ENCODE measurements around the gene LDAH. TPM values are rescaled to one million over a fixed set of nuclear protein-coding genes. Genes with fewer than 3 reads are reported as not detected.
"Not testable (repeated sequence)": the region's sequence is repeated elsewhere in the genome, so short reads cannot be mapped to it uniquely, and the experiment has no call there.

The LDAH gene
- total RNA-seq, 2 experiments from 2014 or later: 27.0 to 32.8 TPM

DNA sequence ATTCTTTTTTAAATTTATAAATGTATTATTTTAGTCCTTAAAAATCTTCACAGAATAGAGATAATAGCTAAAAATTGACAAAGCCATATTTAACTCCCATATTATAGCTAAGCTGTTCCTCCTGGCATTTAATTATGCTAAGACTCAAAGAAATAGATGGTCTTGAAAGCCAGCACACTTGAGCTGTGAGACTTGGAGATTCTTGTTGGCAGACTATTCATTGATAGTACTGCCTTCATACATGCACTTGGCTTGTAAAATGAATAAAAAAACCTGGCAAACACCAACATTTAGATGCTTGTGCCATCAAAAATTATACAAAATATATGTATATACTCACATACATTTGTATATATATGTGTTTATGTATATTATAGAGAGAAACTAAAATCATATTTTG lies 9.7 kb upstream of the LDAH start:
- Mint-ChIP-seq H3K4me1 (no peaks in the 10 kb centered on the region), H3K27ac (no peak overlapping the region), H3K4me3 (no peak overlapping the region), H3K27me3 (peaks cover 34% of the 10 kb centered on the region), H3K36me3 (ENCODE audit: low read depth) (no peaks in the 10 kb centered on the region), H3K9me3 (ENCODE audit: low read depth) (no peaks in the 10 kb centered on the region)
- ATAC-seq (no peak), DNase-seq (no peak)
- ChIA-PET CTCF (no interaction called here), POLR2A (no interaction called here)
- intact Hi-C loops (cut with DNase I, micrococcal nuclease): no loop called here

DNA sequence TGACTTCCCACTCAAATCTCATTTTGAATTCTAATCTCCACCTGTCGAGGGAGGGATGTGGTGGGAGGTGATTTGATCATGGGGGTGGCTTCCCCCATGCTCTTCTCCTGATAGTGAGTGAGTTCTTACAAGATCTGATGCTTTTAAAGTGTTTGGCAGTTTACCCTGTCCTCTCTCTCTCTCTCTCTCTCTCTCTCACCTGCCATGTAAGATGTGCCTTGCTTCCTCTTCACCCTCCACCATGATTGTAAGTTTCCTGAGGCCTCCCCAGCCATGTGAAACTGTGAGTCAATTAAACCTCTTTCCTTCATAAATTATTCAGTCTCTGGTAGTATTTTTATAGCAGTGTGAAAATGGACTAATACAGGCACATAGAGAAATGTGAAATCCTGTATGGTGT lies 7.0 kb upstream of the LDAH start:
- no peak overlapping the region for H3K4me3 Mint-ChIP-seq
- POLR2A ChIA-PET: no interaction called here
- no peaks in the 10 kb centered on the region for H3K9me3 Mint-ChIP-seq (ENCODE audit: low read depth)
- H3K27ac Mint-ChIP-seq: no peak overlapping the region
- no peaks in the 10 kb centered on the region for H3K36me3 Mint-ChIP-seq (ENCODE audit: low read depth)
- H3K4me1 Mint-ChIP-seq: no peaks in the 10 kb centered on the region
- no peak for DNase-seq
- no peak for ATAC-seq
- peaks cover 22% of the 10 kb centered on the region for H3K27me3 Mint-ChIP-seq
- CTCF ChIA-PET: no interaction called here
- intact Hi-C loops (cut with DNase I, micrococcal nuclease): loop anchor here in 1 of 2 experiments (10.0 kb wide), 2 partner anchors 165 to 465 kb away; partner anchors contain the start of gene GDF7

DNA sequence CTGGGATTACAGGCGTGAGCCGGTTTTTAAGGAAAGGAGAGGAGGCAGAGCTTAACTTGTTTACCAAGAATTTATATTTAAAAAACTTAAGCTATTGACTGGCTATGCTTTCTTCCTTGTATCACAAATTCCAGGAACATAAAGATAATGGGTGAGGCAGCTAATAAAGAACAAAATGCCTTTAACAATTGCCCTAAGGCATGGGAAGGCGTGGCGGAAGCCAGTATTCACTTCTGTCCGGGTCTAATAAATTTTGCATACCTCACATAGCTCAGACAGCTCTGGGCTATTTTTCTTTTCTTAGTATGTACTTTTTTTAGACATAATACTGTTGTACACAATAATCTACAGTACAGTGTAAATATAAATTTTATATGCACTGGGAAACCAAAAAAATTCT lies 1.0 kb upstream of the LDAH start:
- peaks cover 5% of the 10 kb centered on the region for H3K36me3 Mint-ChIP-seq (ENCODE audit: low read depth)
- no peak overlapping the region for H3K27ac Mint-ChIP-seq
- no peak for ATAC-seq
- no peaks in the 10 kb centered on the region for H3K9me3 Mint-ChIP-seq (ENCODE audit: low read depth)
- H3K4me3 Mint-ChIP-seq: no peak overlapping the region
- intact Hi-C loops (cut with DNase I, micrococcal nuclease): loop anchor here (2.0 to 10.0 kb wide), 10 partner anchors 45 to 1475 kb away; partner anchors contain the start of genes GDF7 (in 2 of the 2), LAPTM4A (in 1 of the 2), PUM2 (in 1 of the 2) and RHOB (in 1 of the 2)
- no peak for DNase-seq
- no peaks in the 10 kb centered on the region for H3K27me3 Mint-ChIP-seq
- POLR2A ChIA-PET: no interaction called here
- CTCF ChIA-PET: interaction anchor here (1.2 kb wide), 1 partner anchor 158 kb away, joined by 4 read pairs; no protein-coding TSS in a partner anchor
- H3K4me1 Mint-ChIP-seq: peaks cover 17% of the 10 kb centered on the region

DNA sequence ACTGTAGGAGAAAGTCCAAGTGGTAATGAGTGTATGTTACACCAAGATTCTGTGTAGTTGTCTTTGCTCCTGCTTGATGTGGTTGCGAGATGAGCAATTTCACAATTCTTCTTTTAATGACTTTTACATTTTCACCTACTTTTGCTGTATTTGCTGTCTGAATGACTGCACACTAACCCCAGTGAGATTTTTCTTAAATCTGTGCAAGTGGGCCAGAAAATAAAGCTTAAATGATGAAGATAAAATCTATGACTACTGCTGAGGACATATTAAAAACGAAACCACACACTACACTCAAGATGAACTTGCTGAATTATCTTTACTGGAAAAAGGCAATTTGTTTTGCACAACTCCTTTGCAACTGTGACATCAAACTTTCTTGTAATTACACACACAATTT lies 4.1 kb downstream of the LDAH start:
- CTCF ChIA-PET: interaction anchor here (0.8 to 0.9 kb wide), 2 partner anchors 157 to 167 kb away, joined by 3 to 5 read pairs; partner anchors contain the start of gene HS1BP3
- intact Hi-C loops (cut with DNase I, micrococcal nuclease): loop anchor here in 1 of 2 experiments (1.0 kb wide), 1 partner anchor 454 kb away; no protein-coding TSS in a partner anchor

DNA sequence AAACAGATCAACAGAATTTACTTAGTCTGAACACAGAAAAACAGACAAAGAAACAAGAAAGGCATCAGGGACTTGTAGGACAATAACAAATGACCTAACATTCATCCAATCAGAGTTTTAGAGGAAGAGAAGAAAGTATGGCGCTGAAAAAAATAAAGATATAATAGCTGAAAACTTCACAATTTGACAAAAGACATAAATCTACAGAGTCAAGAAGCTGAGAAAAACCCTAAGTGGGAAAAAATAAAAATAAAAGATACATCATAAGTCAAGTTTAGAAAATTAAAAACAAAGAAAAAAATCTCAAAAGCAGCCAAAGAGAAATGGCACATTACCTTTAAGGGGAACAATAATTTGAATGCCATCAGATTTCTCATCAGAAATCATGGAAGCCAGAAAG lies 7.7 kb downstream of the LDAH start:
- CTCF ChIA-PET: interaction anchor here (0.7 kb wide), 1 partner anchor 29 kb away, joined by 3 read pairs; no protein-coding TSS in a partner anchor
- intact Hi-C loops (cut with DNase I, micrococcal nuclease): no loop called here
- H3K27me3 Mint-ChIP-seq: no peaks in the 10 kb centered on the region
- ATAC-seq (no peak), DNase-seq (no peak)
- H3K36me3 Mint-ChIP-seq (ENCODE audit: low read depth): peaks cover 16% of the 10 kb centered on the region
- no peak overlapping the region for H3K27ac Mint-ChIP-seq
- POLR2A ChIA-PET: no interaction called here
- H3K9me3 Mint-ChIP-seq (ENCODE audit: low read depth): no peaks in the 10 kb centered on the region
- no peak overlapping the region for H3K4me3 Mint-ChIP-seq
- H3K4me1 Mint-ChIP-seq: peaks cover 32% of the 10 kb centered on the region

More for the DNA sequence above, 4.1 kb downstream of the LDAH start:
- DNase-seq (peak; percentile 16), ATAC-seq (peak; percentile 77)
- Mint-ChIP-seq H3K36me3 (ENCODE audit: low read depth) (peaks cover 21% of the 10 kb centered on the region), H3K27me3 (no peaks in the 10 kb centered on the region), H3K27ac (peak overlapping the region; percentile 63), H3K9me3 (ENCODE audit: low read depth) (no peaks in the 10 kb centered on the region), H3K4me3 (no peak overlapping the region), H3K4me1 (peaks cover 41% of the 10 kb centered on the region)
- POLR2A ChIA-PET: no interaction called here

- Mint-ChIP-seq H3K27ac (no peak overlapping the region), H3K9me3 (ENCODE audit: low read depth) (no peaks in the 10 kb centered on the region), H3K27me3 (no peaks in the 10 kb centered on the region), H3K4me3 (no peak overlapping the region), H3K36me3 (ENCODE audit: low read depth) (peaks cover 11% of the 10 kb centered on the region), H3K4me1 (peaks cover 14% of the 10 kb centered on the region)
- DNase-seq (no peak), ATAC-seq (no peak)
- intact Hi-C loops (cut with DNase I, micrococcal nuclease): no loop called here
- ChIA-PET CTCF (interaction anchor here (0.8 kb wide), 1 partner anchor 28 kb away, joined by 3 read pairs; no protein-coding TSS in a partner anchor), POLR2A (no interaction called here)
Observed at GRCh38 chr2:20812779-20813178, 10.1 kb downstream of the LDAH start.

DNA sequence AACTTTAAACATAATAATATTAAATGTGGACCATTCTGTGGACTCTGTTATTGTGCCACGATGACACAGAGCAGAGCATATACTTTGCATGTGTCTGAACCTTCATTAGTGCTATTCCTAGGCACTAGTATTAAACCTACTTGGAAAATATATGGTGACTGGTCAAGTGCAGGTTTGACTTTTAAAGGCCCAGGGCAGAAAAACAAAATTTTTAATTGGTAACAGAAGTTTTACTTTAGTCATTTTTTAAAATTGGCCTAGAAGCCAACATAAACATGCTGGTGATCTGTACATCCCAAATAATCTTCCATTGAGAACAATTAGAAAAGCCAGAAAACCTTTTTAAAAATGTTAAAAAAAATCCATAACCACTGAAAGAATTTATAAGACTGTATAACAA lies 16.6 kb downstream of the LDAH start:
- H3K27ac Mint-ChIP-seq: no peak overlapping the region
- ChIA-PET CTCF (no interaction called here), POLR2A (no interaction called here)
- H3K36me3 Mint-ChIP-seq (ENCODE audit: low read depth): no peaks in the 10 kb centered on the region
- no peaks in the 10 kb centered on the region for H3K9me3 Mint-ChIP-seq (ENCODE audit: low read depth)
- peaks cover 6% of the 10 kb centered on the region for H3K4me1 Mint-ChIP-seq
- no peak for DNase-seq
- no peak overlapping the region for H3K4me3 Mint-ChIP-seq
- no peaks in the 10 kb centered on the region for H3K27me3 Mint-ChIP-seq
- intact Hi-C loops (cut with DNase I, micrococcal nuclease): no loop called here
- no peak for ATAC-seq

GRCh38 chr2:20803974-20804373 lies 18.9 kb downstream of the LDAH start:
- Mint-ChIP-seq H3K4me1 (peaks cover 6% of the 10 kb centered on the region), H3K27ac (no peak overlapping the region), H3K36me3 (ENCODE audit: low read depth) (peaks cover 10% of the 10 kb centered on the region), H3K4me3 (no peak overlapping the region), H3K9me3 (ENCODE audit: low read depth) (no peaks in the 10 kb centered on the region), H3K27me3 (no peaks in the 10 kb centered on the region)
- no peak for ATAC-seq
- ChIA-PET POLR2A (no interaction called here), CTCF (no interaction called here)
- intact Hi-C loops (cut with DNase I, micrococcal nuclease): no loop called here
- DNase-seq: no peak

DNA sequence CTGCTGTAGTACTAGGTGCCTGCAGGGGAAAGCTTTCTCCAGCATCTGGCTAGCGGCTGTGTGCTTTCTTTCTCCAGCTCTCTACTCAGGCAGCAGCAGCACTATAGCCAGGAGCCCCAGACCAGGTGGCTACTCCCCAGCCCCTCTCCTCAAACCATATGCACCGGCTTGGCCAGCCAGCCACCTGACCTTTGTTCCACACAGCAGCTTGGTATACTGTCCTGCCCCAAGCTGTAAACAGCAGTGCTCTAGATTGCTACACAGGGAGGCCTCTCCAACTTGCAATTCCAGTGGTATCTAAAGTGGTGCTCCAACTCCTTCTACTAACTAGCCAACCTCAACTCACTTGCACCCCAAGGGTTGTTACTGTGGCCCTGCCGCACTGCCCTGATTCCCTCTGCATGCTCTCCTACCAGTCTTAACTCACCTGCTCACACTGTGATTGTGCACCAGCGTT lies 19.6 kb downstream of the LDAH start:
- CTCF ChIA-PET: no interaction called here
- DNase-seq (no peak), ATAC-seq (no peak)
- Mint-ChIP-seq H3K27me3 (no peaks in the 10 kb centered on the region), H3K4me1 (peaks cover 7% of the 10 kb centered on the region), H3K27ac (no peak overlapping the region), H3K4me3 (no peak overlapping the region), H3K36me3 (ENCODE audit: low read depth) (peaks cover 10% of the 10 kb centered on the region), H3K9me3 (ENCODE audit: low read depth) (no peaks in the 10 kb centered on the region)
- POLR2A ChIA-PET: no interaction called here
- intact Hi-C loops (cut with DNase I, micrococcal nuclease): no loop called here

GRCh38 chr2:20797096-20797495 lies 25.8 kb downstream of the LDAH start:
- ATAC-seq (no peak), DNase-seq (no peak)
- no peak overlapping the region for H3K4me3 Mint-ChIP-seq
- no peak overlapping the region for H3K27ac Mint-ChIP-seq
- ChIA-PET POLR2A (no interaction called here), CTCF (interaction anchor here (0.7 to 3.3 kb wide), 2 partner anchors 10 to 15 kb away, joined by 3 to 11 read pairs; no protein-coding TSS in a partner anchor)
- H3K36me3 Mint-ChIP-seq (ENCODE audit: low read depth): peaks cover 51% of the 10 kb centered on the region
- no peaks in the 10 kb centered on the region for H3K27me3 Mint-ChIP-seq
- intact Hi-C loops (cut with DNase I, micrococcal nuclease): no loop called here
- peaks cover 22% of the 10 kb centered on the region for H3K4me1 Mint-ChIP-seq
- H3K9me3 Mint-ChIP-seq (ENCODE audit: low read depth): no peaks in the 10 kb centered on the region

GRCh38 chr2:20796374-20796791 lies 26.5 kb downstream of the LDAH start:
- H3K27me3 Mint-ChIP-seq: no peaks in the 10 kb centered on the region
- H3K27ac Mint-ChIP-seq: no peak overlapping the region
- no peak overlapping the region for H3K4me3 Mint-ChIP-seq
- DNase-seq (no peak), ATAC-seq (no peak)
- ChIA-PET CTCF (interaction anchor here (3.3 kb wide), 1 partner anchor 15 kb away, joined by 11 read pairs; no protein-coding TSS in a partner anchor), POLR2A (no interaction called here)
- intact Hi-C loops (cut with DNase I, micrococcal nuclease): no loop called here
- H3K4me1 Mint-ChIP-seq: peaks cover 22% of the 10 kb centered on the region
- H3K36me3 Mint-ChIP-seq (ENCODE audit: low read depth): peaks cover 51% of the 10 kb centered on the region
- H3K9me3 Mint-ChIP-seq (ENCODE audit: low read depth): no peaks in the 10 kb centered on the region

- H3K27ac Mint-ChIP-seq; DNase-seq; intact Hi-C loops (cut with DNase I, micrococcal nuclease); H3K27me3 Mint-ChIP-seq; H3K4me3 Mint-ChIP-seq; ATAC-seq; POLR2A ChIA-PET; H3K9me3 Mint-ChIP-seq (ENCODE audit: low read depth): not testable (repeated sequence)
- Mint-ChIP-seq H3K36me3 (ENCODE audit: low read depth) (peaks cover 54% of the 10 kb centered on the region), H3K4me1 (peaks cover 22% of the 10 kb centered on the region)
- CTCF ChIA-PET: interaction anchor here (1.1 kb wide), 1 partner anchor 169 kb away, joined by 4 read pairs; no protein-coding TSS in a partner anchor
Observed at GRCh38 chr2:20793944-20794343, 29.0 kb downstream of the LDAH start.

Data from activated CD4-positive, alpha-beta T cell treated with anti-CD3 and anti-CD28 coated beads for 36 hours (primary cell).